ENCODE measurements around the gene CDO1.

The CDO1 gene

GRCh38 chr5:115816226-115817081 lies at the start of gene CDO1:
Gene CDO1, minus strand, starts transcription at chr5:115816659. Its CDS starts 262 bp downstream, at chr5:115816397.
- DNase-seq: peak; percentile 68

GRCh38 chr5:115859378-115859777 lies 42.9 kb upstream of the CDO1 start:
- DNase-seq: peak; percentile 65

- no peak for DNase-seq
These were observed 41.9 kb upstream of the CDO1 start for GRCh38 chr5:115858396-115858795.

GRCh38 chr5:115857626-115858349 lies 41.3 kb upstream of the CDO1 start:
- peak; percentile 85 for DNase-seq

DNA sequence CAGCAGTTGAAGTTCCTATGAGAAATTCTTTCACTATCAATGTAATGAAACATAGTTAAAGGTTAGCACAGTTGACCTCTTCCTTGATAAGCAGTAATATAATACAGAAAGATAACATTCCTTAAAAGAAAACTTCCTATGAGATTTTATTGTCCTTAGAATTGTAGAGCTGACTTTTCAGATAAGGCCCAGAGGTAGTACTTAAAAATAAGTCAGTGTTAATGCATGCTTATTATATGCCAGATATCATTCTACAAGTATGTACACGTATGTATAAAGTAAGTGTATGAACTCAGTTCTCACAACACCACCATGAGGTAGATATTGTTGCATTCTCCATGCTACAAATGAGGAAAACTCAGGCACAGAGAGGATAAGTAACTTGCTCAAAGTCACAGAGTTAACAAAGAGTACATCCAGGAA lies 40.6 kb upstream of the CDO1 start:
- no peak for DNase-seq

GRCh38 chr5:115855959-115856358 lies 39.5 kb upstream of the CDO1 start:
- DNase-seq: no peak

GRCh38 chr5:115854139-115854538 lies 37.7 kb upstream of the CDO1 start:
- no peak for DNase-seq

DNA sequence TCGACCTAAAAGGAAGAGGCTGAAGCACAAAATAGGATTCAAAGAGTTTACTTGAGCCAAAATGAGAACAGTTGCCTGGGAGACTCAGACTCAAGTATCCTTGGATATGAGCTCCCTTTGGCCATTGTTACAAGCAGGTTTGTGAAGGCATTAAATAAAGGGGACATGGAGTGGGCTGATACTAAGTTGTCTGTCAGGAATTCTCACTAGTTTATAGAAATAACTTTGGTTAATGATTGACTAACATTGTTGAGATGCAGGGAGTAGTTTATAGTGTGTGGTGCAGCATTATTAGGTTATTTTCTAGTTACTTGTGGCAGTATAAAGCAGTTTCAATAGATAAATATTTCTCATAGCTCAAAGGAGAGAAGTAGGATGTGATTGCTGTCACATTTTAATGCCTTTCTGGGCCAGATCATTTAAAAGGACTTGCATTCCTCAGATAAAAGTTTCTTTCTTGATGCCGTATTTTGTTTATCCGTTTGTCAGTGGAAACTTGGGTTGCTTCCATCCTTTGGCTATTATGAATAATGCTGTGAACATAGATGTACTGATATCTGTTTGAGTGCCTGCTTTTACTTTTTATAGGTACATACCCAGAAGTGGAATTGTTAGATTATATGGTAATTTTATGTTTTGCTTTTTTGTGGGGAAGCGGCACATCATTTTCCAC lies 34.4 kb upstream of the CDO1 start:
- DNase-seq: peak; percentile 25

DNA sequence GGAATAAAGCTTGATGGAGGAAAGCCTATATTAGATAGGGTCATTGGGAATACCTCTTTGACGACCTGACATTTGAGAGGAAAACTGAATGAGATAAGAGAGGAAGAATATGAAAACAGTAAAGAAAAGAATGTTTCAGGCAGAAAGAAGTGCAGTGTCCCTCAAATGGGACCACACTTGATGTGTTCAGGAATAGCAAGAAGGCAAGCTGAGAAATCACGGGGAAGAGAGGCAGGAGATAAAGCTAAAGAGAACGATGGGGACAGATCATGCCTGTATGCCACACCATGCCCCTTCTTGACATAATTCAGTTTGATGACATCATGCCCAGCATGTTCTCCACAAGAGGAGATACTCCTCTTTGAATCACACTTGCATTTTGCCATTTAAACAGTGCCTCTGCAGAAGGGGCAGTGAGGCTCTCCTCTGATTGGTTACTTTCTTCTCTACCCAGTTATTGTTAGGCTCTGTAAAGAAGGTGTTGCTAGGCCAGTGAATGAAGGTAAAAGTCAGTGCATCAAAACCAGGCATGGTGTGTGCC lies 32.9 kb upstream of the CDO1 start:
- DNase-seq: no peak

DNA sequence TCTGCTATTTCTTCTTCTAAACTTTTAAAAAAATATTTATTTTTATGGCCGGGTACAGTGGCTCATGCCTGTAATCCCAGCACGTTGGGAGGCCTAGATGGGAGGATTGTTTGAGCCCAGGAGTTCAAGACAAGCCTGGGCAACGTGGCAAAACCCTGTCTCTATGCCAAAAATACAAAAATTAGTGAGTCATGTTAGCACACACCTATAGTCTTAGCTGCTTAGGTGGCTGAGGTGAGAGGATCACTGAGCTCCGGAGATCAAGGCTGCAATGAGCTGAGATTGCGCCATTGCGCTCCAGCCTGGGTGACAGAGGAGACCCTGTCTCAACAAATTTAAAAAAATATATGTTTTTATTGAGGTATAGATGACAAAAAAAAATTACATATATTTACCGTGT lies 30.8 kb upstream of the CDO1 start:
- no peak for DNase-seq

DNA sequence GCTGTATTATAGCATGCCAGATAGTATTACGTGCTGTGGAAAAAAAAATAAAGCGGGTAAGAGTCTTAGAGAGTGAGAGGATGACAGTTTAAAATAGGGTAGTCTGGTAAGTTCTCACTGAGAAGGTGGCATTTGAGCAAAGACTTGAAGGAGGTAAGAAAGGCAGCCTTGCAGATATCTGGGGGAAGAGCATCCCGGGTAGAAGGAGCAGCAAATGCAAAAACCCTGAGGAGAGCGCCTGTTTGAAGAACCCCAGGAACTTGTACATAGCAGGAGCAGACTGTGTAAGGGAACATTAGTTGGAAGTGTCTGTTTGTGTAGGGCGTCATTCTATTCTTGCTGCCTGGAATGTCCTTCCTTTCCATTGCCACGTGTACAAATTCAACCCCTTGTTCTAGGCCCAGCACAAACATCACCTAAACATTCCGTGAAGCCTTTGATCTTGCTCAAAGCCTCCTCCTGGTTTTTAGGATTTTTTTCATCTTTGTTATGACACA lies 27.9 kb upstream of the CDO1 start:
- no peak for DNase-seq

- no peak for DNase-seq
These were observed 27.1 kb upstream of the CDO1 start for GRCh38 chr5:115843444-115844130.

DNA sequence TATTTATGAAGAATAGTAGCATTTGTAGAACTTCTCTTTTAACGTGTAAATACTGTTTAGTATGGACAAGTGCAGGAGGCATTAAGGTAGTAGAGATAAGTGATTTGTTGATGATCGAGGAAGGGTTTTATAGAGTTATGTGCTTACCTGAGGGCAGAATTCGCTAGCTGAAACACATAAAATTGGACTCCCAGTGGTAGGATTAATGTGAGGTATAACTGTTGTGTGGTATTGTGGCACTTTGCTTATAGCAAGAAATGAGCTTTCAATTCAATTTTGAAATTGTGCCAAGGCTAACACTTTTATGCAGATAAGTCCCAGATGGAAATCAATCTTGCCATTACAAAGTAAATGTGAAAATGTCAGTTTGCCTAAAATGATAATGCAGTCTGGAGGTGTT lies 26.5 kb upstream of the CDO1 start:
- no peak for DNase-seq

DNA sequence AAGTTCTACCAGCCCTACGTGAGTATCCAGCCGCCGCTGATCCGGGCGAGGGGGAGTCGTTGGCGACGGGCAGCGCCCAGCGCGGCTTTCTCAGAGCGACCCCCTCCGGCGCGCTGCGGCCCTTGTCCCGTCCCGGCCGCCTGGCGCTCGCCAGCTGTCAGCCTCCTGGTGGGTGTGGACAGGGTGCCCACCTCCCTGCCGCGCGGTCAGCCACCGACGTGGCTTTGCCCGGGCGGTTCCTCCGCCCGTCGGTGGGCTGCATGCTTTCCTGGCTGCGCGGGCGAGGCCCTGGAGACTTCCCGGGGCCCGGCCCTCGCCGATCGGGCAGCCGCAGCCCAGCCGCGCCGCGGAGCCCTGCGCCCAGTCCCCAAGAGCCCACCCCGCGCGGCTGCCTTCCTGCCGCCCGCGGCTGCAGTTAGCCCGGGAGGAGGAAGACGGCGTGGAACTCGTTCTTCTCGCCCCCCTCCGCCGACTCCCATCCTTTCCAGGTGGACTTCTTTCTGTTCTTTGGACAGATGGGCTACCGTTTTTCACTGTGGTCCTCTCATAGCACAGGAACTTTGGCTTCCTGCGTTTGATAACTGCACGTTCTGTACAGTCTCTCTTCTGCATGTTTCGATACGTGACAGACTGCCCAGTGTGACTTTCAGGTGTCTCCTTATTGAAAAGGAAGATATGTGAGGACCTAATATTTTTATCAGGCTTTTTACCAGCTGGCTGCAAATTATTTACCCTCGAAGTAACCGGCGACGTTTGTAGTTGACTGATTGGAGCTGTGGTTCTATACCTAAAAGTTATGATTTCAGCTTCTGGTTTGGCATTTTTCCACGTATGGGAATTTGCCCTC lies 25.9 kb upstream of the CDO1 start:
- peak; percentile 77 for DNase-seq

- peak; percentile 94 for DNase-seq
These were observed 25.1 kb upstream of the CDO1 start, which contains the start of the genes AP3S1 and ATG12 for GRCh38 chr5:115841382-115842088. Gene AP3S1, plus strand, starts transcription at chr5:115841935. Its CDS starts 103 bp downstream, at chr5:115842038. Gene ATG12, minus strand, starts transcription at chr5:115841565. Its CDS starts 13 bp downstream, at chr5:115841552.

DNA sequence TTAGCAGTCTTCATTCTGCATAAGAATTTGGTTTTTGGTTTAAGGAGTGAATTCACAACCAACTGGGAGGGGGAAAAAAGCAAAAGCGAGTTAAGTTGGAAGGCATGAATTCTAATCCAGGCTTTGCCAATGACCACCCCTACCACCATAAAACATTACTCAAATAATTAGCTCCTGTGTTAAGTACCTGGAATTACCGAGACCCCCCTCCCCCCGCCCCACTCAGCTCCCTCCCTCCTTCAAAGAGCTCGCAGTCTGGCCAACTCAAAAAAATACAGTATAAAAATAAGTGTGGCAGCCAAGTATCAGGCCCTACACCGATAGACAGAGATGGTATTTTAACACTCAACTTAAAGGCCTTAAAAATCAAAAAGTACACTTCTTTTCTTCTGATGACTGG lies 24.4 kb upstream of the CDO1 start:
- DNase-seq: no peak

GRCh38 chr5:115838885-115839518 lies 22.5 kb upstream of the CDO1 start:
- peak; percentile 63 for DNase-seq

DNA sequence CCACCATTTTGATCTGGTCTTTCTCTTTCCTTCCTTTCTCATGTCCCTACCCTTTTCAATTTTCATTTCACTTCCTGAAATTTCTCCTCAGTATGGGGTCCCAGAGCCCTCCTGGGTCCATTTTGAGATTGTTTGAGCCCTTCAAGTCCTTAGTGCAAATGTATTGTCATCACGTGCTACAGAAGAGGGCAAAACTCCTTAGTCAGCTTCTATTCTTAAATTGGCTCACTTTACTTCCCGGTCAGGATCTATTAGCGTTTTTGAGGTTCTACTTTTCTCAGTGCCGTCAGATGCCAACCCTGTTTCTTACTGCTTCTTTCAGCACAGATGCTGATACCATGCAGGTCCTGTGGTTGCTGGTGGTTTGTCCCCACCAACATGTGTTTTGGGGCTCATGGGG lies 19.0 kb upstream of the CDO1 start:
- no peak for DNase-seq

- DNase-seq: peak; percentile 47
These were observed 14.8 kb upstream of the CDO1 start for GRCh38 chr5:115831163-115831768.

GRCh38 chr5:115829913-115830312 lies 13.5 kb upstream of the CDO1 start:
- DNase-seq: no peak
